Jurkat, Clone E6-1 (cell line): ENCODE measurements around the gene SLC22A1. TPM values are rescaled to one million over a fixed set of nuclear protein-coding genes. Genes with fewer than 3 reads are reported as not detected.
"Not testable (repeated sequence)": the region's sequence is repeated elsewhere in the genome, so short reads cannot be mapped to it uniquely, and the experiment has no call there.

Experiments
- DNase-seq: peaks from one replicate; pipeline ENCODE4 v3.0.0-alpha.2; 2011; ENCODE audit warnings: low read depth, low spot score
- H3K4me3 ChIP-seq: 2 replicates; pipeline ENCODE4 v1.5.1; 2011; ENCODE audit warnings: mild to moderate bottlenecking, low read length, control low read depth, moderate library complexity
- polyA plus RNA-seq: library from polyadenylated mRNA; unstranded; fragments of >200 nt; gene quantifications from one replicate; pipeline ENCODE4 v1.2.1, GENCODE V29; 2012; ENCODE audit warnings: missing spikeins; ENCODE audit not compliant: insufficient read length, insufficient read depth

The SLC22A1 gene
- polyA plus RNA-seq: not detected

DNA sequence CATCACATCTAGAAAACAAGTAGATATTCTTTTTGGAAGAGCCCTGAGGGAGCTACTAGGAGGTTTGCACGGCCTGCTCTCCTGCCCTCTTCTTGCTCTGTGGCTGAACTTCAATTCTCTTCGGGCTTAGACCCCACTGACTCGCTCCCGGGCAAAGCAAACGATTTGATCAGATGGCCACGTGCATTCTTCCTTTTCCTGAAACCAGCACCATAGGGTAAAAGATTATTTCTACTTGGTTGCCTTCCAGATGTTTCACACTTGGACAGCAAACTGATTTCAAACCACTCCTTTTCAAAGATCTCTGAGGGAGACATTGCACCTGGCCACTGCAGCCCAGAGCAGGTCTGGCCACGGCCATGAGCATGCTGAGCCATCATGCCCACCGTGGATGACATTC is at the start of gene SLC22A1:
TSS of gene SLC22A1 (plus strand) at position 258 of the 400 bp plus-strand sequence. CDS start at position 379, 121 bp downstream.
- DNase-seq: no peak
- H3K4me3 ChIP-seq: no peak within 1 kb of the TSS

- no peak overlapping the region for H3K4me3 ChIP-seq
- DNase-seq: no peak
Observed at GRCh38 chr6:160073272-160073671, 48.3 kb upstream of the SLC22A1 start.

DNA sequence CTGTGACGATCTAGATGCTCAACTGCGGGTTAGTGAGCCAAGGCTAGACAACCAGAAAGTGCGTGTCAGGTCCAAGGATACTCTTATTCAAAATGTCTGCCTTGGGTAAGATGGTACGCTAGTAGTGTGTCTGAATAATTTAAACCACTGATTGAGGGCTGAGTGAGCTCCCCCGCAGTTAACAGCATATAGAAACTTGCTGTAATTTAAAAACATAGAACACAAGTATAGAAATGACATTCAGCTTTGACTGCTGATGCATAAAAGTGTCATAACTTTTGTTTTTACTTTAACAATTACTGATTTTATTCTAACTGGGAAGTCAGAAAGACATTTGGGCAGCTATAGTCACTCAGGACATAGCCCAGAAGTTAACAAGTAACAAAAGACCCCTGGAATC is 45.6 kb upstream of the SLC22A1 start:
- no peak for DNase-seq
- H3K4me3 ChIP-seq: no peak overlapping the region

GRCh38 chr6:160077024-160077423 is 44.6 kb upstream of the SLC22A1 start:
- no peak overlapping the region for H3K4me3 ChIP-seq
- no peak for DNase-seq

DNA sequence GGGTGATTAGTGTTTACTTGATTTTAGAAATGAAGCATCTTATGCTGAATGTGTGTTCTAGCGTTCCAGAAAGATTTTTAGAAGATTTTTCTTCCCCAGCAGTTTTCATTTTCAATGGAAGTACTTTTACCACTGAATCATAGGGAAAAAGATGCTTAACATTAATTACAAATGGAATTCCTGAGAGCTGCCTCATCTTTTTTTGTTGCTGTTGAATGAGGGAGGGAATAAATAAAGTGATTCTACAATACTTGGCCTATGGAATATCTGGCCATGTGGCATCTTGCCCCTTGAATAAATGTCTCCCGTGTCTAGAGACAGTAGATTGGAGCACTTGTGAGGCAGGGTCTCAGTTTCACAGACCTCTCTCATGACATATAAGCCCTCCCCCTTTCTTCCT is 44.1 kb upstream of the SLC22A1 start:
- no peak overlapping the region for H3K4me3 ChIP-seq
- DNase-seq: no peak

DNA sequence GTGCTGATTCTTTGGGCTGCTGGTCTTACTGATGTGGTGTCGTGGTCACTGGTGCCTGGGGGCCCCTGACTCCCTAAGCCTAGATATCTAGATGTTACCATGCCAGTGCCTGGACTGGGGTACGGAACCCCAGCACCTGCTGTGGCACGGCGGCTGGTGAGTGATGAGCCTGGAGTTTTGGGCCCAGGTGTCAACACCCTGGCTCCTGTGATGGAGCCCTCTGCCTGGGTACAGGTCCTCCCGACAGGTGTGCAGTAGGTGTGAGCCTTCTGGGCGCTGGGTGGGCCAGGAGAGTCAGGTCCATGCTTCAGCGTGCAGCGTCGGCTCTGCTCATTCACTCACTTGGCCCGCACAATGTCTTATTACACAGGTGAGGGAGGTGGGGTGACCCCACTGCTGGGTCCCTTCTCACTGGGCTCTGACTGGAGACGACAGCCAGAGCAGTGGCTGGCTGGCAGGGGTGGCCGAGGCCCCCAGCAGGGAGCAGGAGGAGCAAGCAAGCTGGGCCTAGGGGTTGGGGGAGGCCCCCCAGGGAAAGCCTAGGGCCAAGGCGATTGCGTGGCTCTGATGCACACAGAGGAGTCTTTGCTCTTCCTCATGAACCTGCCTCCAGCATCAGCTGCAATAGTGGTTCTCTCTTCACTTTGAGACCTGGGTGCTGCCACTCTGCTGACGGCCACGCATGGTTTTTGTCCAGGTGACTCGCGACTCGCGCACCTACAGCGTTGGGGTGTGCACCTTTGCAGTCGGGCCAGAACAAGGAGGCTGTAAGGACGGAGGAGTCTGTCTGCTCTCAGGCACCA is 42.5 kb upstream of the SLC22A1 start:
- no peak for DNase-seq
- no peak overlapping the region for H3K4me3 ChIP-seq

DNA sequence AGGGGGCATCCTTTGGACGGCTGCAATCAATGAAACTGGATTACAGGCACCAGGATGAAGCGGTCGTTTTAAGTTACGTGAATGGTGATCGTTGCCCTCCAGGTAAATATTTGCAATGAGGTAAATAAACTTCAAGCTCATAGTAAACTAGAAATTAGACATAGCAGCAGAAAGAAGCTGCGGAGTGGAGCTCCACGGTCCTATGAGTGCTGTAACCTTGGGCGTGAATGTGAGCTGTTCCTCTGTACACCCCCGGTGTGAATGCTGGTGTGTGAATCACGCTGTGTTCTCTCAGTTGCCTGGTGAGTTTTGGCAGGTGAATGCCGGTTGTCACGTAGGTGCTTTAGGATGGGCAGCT is 42.0 kb upstream of the SLC22A1 start:
- H3K4me3 ChIP-seq: no peak overlapping the region
- no peak for DNase-seq

DNA sequence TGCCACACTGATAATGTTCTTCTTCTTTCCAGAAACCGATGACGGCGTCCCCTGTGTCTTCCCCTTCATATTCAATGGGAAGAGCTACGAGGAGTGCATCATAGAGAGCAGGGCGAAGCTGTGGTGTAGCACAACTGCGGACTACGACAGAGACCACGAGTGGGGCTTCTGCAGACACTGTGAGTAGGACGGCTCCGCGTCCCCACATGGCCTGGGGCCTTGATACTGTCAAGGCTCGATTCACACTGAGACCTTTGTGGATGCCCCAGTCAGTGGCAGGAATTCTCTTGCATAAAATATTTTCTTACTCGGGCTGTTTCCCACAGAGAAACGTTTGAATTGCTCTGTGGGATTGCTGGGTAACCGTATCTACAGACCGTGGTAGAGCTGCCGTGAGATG is 41.5 kb upstream of the SLC22A1 start:
- no peak overlapping the region for H3K4me3 ChIP-seq
- no peak for DNase-seq

DNA sequence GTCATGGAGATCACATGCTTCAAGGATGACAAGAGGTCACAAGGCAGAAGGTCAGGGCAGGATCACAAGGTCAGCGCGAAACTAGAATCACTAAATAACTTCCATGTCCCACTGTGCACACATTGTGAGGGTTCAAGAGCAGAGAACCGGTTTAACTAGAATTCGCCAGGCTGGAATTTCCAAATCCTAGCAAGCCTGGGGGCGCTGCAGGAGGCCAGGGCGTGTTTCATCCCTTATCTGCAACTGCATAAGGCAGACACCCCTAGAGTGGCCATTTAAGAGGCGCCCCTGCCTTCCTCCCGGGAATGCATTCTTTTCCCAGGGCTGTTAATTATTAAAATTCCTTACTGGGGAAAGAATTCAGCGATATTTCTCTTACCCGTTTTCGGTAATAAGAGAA is 40.2 kb upstream of the SLC22A1 start:
- no peak overlapping the region for H3K4me3 ChIP-seq
- DNase-seq: no peak

GRCh38 chr6:160082627-160083026 is 39.0 kb upstream of the SLC22A1 start:
- no peak overlapping the region for H3K4me3 ChIP-seq
- no peak for DNase-seq

DNA sequence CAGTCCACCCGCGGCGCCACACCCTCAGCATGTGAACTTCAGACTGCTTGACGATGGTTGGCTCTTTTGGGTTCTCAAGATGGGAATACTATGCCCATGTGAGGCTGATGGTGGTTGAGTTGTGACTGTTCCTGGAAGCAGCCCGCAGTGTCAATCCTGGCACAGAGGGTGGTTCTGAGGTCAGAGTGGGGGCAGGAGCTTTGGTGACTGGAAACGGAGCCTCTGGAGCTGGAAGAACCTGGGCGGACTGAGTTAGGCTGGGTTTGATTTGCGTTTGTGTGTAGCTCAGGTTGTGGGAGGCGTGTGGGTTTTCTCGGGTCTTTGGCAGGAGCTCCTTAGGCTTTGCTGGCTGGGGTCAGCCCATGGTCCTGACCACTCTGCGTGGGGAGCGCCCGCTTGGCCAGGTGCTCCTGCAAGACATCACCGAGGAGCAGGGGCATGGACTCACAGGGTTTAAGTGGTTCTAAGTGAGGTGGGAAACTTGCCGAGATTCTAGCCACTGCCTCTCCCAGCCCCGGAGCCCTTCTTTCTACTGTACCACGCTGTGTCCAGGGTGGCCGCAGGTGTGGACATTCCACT is 37.3 kb upstream of the SLC22A1 start:
- DNase-seq: no peak
- no peak overlapping the region for H3K4me3 ChIP-seq

DNA sequence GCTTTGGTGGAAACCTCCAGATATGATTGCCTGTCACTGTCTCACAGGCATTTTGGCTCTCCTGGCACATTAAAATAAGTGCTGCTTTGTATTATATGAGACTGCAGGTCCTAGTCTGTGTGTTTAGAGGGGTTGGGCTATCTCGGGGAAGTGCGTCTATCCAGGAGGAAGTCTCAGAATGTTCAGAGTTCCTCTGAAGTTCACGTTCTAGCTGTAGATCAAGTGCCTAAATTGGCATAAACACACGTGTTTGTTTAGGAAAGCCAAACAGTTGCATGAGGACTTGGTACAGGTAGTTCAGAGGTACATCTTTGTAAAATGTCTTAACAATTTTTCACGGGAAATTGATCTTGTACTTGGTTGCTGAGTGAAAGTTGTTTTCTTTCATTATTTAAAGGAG is 36.4 kb upstream of the SLC22A1 start:
- no peak overlapping the region for H3K4me3 ChIP-seq
- no peak for DNase-seq

GRCh38 chr6:160085713-160086505 is 35.7 kb upstream of the SLC22A1 start:
- H3K4me3 ChIP-seq: no peak overlapping the region
- DNase-seq: no peak

- H3K4me3 ChIP-seq: no peak overlapping the region
- no peak for DNase-seq
Observed at GRCh38 chr6:160086754-160087153, 34.9 kb upstream of the SLC22A1 start.

GRCh38 chr6:160088069-160088783 is 33.4 kb upstream of the SLC22A1 start:
- H3K4me3 ChIP-seq: no peak overlapping the region
- DNase-seq: no peak

DNA sequence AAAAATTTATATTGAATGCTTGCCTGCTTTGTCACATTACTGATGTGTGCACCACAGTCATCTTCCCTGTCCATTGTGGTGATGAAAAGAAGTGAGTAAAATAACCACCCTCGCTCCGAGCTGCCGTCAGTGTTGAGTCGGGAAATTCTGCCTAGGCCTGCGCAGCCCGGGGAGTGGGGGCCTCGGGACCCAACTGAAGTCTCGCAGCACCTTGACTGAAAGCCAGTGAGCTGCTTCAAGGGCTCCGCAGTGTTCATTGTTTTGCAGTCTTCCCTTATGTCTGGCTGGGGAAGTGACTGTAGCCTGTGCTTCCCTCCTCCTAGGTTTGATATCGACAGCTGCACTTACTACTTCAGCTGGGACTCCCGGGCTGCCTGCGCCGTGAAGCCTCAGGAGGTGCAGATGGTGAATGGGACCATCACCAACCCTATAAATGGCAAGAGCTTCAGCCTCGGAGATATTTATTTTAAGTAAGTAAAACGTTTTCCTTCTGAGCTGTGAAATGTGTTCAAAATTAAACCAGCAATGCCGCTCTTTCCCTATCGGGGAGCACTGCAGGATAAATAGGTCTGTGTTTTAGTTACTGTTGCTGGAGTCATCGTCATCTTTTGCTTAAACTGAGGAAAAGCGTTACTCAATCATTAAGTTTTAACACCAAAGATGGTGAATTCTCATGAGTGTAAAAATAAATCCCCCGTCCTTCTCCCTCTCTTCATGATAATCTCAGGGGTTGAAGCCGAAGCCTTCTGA is 32.7 kb upstream of the SLC22A1 start:
- DNase-seq: no peak
- no peak overlapping the region for H3K4me3 ChIP-seq

GRCh38 chr6:160089534-160089897 is 32.1 kb upstream of the SLC22A1 start:
- no peak for DNase-seq
- no peak overlapping the region for H3K4me3 ChIP-seq

GRCh38 chr6:160090442-160091239 is 31.0 kb upstream of the SLC22A1 start:
- DNase-seq: not testable (repeated sequence)

More at GRCh38 chr6:160090442-160091239, 31.0 kb upstream of the SLC22A1 start:
- not testable (repeated sequence) for H3K4me3 ChIP-seq
